GM21576 (cell line): ENCODE results near the gene VAMP2.

Experiments used
- ATAC-seq: cut with Tn5 transposase; IDR thresholded peaks from one replicate; pipeline ENCODE4 v1.9.1; 2021; ENCODE audit warnings: mild to moderate bottlenecking, moderate library complexity; ENCODE audit not compliant: unreplicated experiment

The VAMP2 gene

GRCh38 chr17:8143581-8144400 lies 19.0 kb downstream of the VAMP2 start:
- ATAC-seq: no peak

- no peak for ATAC-seq
These were observed 19.7 kb downstream of the VAMP2 start for GRCh38 chr17:8142887-8143580.

DNA sequence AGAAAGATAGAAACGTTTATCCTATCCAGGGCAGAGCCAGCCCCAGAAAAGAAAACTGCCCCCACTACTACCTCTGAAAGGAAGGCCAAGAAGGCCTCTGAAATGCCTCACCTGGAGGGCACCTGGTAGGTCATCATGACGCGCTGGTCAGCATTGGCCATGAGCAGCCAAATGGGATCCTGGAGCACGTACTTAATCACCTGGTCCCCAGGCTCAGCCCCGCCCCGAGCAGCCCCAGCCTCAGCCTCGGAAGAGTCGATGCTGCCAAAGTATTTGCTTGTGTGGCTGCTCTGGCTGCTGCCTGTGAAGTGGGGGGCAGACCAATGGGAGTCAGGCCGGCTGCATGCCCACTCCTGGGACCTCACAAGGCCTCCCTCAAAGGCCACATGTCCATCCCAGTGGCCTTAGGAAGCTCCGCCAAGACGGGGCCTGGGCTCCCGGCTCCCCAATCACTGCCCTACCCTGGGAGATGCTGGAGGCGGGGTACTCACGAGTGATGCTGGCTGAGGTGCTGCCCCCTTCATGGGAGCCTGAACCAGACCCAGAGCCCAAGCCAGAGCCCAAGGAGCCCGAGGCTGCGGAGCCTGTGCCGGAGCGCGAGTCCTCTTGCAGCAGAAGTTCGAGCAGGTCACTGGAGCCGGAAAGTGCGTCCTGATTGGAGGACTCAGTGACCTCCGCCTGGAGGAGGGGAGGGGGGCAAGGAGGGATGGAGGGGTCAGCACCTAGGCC lies 20.4 kb downstream of the VAMP2 start:
- ATAC-seq: no peak

GRCh38 chr17:8141741-8142140 lies 21.0 kb downstream of the VAMP2 start:
- ATAC-seq: no peak

GRCh38 chr17:8141045-8141444 lies 21.7 kb downstream of the VAMP2 start:
- ATAC-seq: no peak

DNA sequence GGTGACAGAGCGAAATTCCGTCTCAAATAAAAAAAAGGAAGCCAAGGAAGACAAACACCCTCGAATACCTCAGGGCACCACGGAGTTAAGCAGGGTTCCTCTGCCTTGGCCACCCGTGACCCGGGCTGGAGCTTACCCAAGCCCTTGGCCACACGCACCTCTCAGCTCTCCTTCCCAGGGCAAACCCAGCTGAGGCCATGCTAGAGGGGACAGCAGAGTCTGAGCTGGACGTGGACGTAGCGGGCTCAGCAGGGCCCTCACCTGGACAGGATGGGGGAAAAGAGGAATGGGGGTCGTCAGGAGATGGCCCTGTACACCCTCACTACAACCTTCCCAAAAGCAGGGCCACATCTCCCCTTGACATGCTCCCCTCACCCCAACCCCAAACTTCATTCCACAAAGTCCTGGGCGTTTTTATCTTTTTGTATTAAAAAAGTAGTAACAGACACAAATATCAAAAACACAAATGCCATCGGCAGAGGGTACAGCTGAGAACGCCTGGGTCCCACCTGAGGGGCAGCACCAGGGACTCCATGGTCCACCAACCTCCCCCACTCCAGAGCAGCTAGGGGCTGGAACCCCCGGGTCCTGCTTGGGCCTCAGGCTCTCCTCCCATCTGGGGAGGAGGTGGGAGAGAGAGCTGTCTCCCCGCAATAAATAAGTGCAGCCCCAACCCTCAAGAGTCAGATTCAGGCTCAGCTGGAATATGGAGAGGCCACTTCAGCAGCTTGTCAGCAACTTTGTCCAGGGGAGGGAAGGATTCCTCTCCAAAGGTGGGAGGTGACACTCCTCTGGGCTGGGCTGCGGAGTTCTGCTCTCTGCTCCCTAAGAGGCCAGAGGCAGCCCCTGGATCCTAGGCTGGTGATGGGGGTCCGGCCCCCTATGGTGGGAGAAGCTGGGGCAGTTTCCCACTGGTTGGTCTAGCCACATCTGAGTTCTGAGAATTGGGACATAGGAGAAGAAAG lies 22.4 kb downstream of the VAMP2 start:
- no peak for ATAC-seq

DNA sequence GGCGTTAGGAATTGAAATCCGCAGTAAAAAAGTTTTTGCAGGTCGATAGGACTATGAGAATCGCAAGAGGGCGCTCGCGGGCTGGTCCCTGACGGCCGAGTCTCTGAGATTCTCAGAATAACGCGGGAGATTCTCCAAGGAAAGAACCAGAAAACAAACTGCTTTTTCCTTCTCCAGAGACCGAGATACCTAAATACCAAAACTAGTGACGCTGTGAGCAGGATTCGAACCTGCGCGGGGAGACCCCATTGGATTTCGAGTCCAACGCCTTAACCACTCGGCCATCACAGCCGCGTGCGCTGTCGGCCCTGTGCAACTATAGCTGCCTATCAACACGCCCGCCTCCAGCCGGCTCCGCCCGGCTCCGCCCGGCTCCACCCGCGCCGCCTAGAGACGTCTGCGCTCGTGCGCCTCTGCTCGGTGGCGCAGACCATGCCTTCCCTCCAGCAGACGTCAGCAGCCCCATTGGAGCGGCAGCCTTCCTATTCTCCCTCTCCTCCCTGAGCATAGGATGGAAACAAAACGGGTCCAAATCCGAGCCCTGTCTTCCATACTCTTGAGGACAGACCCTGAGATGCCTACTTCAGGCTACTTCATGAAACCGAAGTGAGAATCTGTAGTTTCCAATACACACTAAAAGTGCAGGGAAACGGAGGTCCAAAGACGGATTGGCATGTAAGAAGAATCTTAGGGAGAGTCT lies 23.9 kb downstream of the VAMP2 start:
- ATAC-seq: peak; percentile 75

GRCh38 chr17:8138374-8138671 lies 24.4 kb downstream of the VAMP2 start:
- no peak for ATAC-seq

- no peak for ATAC-seq
These were observed 24.9 kb downstream of the VAMP2 start for GRCh38 chr17:8137645-8138373.

DNA sequence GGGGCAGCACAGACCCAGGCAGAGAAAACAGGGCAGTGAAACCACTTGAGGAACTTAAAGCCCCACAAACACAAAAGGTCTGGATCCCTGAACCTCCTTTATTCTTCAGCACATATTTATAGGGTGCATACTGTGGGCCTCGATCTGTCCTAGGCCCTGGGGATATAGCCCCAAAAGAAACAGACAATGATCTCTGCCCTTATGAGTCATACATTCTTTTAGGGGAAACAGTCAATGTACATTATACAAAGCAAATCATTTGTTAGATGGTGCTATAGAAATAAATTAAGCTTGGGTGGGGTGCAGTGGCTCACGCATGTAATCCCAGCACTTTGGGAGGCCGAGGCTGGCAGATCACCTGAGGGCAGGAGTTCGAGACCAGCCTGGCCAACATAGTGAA lies 28.8 kb downstream of the VAMP2 start:
- no peak for ATAC-seq

GRCh38 chr17:8133399-8133798 lies 29.3 kb downstream of the VAMP2 start:
- ATAC-seq: no peak

GRCh38 chr17:8131844-8132441 lies 30.8 kb downstream of the VAMP2 start:
- ATAC-seq: no peak

- no peak for ATAC-seq
These were observed 34.5 kb downstream of the VAMP2 start for GRCh38 chr17:8128125-8128784.

DNA sequence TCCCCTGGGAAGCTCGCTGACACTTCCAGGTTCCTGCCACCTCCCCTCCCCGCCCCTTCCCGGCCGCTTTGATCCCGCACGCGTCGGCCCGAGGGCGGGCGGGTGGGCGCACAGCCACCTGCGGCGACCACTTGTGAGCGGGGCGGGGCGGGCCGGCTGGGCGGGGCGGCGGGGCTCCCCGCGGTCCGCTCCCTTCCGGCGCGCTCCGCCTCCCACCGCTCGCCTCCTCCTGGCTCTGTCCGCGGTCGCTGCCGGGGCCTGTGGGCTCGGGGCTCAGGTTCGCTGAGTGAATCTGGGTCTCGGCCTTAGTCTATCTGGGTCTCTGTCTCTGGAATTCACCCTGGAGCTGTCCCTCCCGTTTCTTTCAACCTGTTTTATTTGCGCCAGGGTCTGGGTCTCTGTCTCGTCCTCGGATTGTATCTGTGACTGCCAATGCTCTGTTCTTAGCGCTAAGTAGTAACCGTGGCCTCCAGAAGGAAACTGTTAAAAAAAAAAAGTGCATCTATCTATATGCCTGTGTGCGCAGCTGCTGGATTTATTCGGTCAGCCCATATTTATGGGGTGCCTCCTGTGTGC lies 36.2 kb downstream of the VAMP2 start:
- ATAC-seq: no peak

GRCh38 chr17:8125947-8126490 lies 36.7 kb downstream of the VAMP2 start:
- no peak for ATAC-seq

DNA sequence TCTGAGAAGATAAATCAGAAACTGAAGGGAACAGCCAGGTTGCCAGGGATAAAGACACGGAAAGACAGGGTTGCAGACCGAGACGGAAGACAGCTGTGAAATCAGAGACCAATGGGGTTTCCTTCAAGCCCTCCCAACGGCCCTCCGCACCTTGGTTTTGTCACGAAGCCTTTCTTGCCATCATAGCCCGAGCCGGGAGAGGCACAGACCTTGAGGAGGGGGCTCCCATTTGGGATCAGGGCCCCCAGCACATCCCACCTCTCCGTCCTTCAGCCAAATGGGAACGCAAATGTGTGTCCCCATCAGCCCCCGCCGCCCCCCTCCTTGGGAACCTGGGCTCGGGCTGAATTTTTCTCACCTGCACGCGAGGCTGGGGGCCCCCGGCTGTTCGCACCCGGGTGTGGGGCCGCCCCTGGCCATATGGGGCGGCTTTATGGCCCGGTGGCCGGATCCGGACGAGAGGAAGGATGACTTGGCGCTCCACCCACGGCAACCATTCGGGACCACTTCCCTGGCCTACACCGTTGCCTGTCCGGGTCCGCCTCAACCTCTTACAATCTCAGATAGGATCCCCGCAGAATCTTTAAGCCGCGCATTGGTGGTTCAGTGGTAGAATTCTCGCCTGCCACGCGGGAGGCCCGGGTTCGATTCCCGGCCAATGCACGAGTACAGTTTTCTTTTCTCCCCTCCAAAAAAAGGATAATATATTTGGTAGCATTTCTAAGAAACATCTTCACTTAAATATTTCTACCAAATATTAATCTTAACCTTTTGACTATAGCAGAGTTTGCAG lies 37.4 kb downstream of the VAMP2 start:
- no peak for ATAC-seq
